ACHN (cell line): ENCODE data around the gene GPR108.
"Not testable (repeated sequence)": the region's sequence is repeated elsewhere in the genome, so short reads cannot be mapped to it uniquely, and the experiment has no call there.

ENCODE experiments used
- DNase-seq: peaks from one replicate; pipeline ENCODE4 v3.0.0-alpha.2; 2015
- in situ Hi-C: cut with HindIII; loops from 2 replicates; pipeline ENCODE4 v1.10.0; 2017; ENCODE audit warnings: low sequenced_read_pairs, low pct_ligation_motif_present, low pct_unique_long_range_greater_than_20kb

Gene GPR108

DNA sequence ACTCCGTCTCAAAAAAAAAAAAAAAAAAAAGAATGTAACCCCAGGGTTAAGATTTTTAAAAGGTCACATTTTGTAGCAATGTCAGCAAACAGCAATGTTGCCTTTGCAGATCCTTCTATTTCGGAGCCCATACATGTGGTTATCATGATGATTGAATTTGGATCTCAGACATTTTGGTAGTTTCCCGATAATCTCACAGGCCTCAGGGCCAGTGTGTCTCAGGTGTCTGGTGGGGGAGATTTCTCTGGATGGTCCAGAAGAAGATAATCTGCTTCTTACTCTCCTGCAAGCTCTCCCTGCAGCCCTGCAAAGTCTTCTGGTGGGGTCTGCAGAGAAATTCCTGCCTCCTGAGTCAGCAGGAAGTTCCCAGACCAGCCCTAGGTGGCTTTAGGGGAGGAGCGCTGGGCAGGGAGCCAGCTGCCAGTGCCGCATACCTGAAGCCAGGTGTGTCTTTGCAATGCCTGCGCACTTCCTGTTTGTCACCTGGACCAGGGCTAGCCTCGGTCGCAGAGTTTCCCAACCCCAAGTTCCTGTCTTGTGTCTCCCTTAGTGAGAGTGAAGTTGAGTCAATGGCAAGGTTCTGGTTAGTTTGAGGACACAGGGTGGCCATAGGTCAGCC lies 28.5 kb upstream of the GPR108 start:
- in situ Hi-C loops: no loop called here
- peak; percentile 43 for DNase-seq

DNA sequence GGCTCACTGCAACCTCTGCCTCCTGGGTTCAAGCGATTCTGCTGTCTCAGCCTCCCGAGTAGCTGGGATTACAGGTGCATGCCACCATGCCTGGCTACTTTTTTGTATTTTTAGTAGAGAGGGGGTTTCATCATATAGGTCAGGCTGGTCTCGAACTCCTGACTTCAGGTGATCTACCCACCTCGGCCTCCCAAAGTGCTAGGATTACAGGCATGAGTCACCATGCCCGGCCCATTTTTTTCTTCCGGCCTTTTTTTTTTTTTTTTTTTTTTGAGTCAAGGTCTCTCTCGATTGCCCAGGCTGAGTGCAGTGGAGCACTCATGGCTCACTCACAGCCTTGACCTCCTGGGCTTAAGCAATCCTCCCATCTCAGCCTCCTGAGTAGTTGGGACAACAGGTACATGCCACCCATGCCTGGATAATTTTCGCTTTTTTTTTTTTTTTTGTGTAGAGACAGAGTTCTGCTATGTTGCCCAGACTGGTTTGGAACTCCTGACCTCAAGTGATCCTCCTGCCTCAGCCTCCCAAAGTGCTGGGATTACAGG lies 24.9 kb upstream of the GPR108 start:
- in situ Hi-C loops, DNase-seq: not testable (repeated sequence)

DNA sequence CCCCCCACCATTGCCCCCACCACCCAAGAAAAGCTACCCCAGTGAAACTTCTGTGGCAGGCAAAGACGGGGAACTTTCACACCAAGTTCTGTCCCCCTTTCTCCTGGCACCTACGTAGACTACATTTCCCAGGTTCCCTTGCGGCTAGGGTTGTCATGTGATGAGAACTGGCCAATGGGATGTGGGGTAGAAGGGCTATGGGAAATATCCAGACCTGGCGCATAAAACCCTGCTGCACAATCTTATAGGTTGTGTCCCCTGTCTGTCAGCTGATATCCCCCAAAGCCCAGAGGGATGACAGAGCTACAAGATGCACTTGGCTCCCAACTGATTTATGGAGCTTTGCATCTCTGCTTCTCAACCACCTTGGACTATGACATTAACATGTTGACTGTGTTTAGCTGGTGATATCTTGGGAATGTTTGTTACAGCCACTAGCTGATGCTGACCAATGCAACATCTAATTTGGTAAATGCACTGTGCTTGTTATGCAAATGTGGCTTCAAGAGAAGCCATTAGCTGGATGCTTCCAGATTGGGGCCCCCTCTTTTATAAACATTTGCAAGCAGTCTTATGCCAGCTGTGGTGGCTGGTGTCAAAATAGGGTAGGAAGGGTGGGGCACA lies 23.8 kb upstream of the GPR108 start:
- no peak for DNase-seq
- in situ Hi-C loops: no loop called here

DNA sequence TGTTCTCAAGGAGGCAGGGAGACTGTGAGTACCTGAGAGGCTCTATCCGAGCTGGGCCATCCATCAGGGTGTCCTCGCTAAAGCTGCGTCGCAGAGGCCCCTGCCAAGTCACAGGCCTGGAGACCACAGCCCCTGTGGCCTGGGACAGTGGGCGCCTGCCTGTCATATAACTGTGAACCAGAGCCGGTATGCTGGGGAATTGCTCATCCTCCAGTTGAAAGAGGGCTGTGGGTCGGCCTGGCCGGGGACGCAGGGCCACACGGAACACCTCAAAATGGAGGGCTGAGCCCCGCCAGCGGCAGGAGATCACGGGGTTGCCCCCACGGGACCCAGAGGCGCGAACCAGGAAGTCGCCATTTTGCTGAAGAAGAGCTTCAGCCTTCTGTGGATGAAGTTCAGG lies 23.2 kb upstream of the GPR108 start:
- in situ Hi-C loops: no loop called here
- DNase-seq: no peak

DNA sequence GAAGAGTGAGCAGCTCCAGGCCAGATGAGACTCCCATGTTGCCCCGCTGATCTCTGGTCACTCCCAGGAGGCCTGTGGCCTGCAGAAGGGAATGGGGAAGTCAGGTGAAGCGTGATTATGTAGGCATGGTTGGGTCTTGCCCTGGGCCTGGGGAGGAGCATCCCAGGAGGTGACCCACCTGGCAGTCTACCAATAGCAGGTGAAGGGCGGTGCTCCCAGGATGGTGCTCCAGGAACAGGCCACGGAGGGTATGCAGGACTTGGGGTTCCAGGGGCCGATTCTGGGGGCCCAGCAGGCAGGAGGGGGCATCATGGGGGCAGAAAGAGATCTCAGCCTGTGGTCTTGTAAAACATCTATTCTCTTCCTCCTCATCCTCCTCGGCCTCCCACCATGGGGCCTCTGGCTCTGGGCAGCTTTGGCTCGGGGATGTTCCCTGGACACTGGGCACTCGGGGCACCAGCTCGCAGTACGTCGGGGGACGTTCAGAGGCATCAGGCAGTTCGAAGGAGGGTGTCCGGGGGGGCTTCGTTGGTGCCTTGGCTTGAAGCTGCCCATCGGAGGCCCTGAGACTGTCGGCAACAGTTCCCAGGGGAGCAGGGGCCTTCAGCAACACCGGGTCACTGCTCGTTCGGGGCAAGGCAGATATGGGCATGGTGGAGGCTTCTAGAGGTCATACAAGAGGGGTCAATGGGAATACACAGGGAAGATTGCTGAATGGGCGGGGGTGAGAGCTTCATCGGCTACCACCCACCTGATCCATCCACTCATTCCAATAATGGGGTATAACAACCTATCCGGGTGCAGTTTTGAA lies 17.5 kb upstream of the GPR108 start:
- DNase-seq: no peak
- in situ Hi-C loops: no loop called here

DNA sequence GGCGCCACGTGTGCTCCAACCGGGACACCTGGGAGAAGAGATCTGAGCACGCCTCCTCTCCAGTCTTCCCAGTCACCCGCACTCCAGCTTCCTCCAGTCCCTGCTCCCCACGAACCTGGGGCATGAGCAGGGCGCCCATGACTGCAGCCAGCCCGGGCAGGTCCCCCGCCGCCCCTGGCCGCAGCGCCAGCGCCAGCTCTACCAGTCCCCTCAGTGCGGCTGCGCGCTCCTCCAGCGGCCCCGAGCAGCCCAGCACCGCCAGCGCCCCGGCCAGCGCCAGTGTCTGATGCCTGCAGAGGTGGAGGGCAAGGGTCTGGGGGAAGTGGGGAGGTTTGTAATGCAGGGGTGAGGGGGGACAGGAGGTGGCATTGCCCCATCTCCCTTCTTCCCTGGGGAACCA lies 16.8 kb upstream of the GPR108 start:
- no peak for DNase-seq
- in situ Hi-C loops: no loop called here

DNA sequence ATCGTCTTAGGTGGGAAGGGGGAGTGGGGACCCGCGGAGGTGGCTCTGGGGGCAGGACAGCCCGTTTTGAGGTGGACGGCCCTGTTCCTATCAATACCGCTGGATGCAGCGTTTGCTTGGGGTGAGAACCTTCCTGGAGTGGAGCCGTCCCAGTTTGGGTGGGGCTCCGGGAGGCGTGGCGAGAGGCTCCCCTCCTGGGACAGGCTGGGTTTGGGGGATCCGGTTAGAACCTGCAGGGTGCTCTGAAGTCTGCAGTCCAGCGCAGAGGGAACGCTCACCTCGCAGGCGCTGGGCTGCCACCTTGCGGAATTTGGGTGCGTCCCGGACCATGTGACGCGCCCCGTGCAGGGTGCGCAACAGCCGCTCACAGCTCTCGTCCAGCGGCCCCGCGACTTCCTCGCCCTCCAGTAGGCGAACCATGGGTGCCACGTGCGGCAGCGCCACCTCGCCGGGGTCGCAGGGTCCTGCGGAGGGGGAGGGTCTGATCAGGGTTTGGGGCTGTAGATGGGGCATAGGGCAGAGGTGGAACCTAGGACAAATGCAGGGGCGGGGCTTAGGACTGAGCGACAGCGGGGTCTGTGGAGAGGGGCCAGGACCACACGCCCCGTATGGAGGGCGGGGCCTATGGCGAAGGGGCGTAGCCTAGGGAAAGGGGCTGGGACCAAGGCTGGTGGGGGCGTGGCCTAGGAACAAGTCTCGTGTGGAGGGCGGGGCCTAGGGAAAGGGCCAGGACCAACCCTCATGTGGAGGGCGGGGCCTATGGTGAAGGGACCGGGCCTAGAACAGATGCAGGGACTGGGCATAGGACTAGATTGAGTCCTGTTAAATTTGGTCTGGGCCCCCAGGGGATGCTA lies 16.0 kb upstream of the GPR108 start:
- in situ Hi-C loops: no loop called here

DNA sequence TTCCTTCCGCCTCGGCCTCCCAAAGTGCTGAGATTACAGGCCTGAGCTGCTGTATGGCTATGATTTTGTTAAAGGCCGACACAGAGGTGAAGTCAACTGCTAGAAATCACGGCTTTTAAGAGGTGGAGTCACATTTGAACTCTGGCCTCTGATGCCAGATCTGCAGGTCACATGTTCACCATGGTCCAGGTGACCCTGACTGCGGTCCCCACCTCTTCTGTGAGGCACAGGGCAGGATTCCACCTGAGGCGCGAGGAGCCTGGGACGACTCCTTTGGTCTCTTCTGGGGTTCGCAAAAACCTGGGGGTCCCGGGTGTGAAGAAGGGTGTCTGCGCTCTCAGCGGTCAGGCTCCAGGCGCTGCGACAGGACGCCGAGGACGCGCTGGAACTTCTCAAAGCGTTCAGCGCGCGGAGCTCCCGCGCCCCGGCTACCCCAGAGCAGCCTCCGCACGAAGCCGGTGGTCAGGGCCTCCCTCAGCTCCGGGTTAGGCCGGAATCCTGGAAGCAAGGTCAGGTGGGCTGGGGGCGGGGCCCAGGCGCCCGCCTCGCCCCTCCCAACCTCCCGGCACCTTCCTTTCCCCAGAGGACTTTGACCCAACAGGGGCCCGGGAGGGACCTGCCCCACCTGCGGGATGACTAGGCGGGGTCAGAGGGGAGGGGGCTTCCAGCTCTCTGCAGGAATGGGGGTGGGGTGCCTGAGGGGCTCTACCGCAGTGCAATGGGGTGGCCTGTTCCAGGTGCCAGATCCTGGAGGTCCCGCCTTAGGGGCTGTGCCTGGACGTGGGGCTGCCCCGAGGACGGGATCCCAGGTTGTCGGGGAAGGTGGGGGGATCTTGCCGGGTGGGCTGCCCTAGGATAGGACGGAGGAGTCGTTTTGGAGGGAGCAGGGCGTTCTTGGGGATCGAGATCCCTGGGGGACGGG lies 15.1 kb upstream of the GPR108 start:
- no peak for DNase-seq

More for the DNA sequence above, 16.0 kb upstream of the GPR108 start:
- DNase-seq: peak; percentile 82

DNA sequence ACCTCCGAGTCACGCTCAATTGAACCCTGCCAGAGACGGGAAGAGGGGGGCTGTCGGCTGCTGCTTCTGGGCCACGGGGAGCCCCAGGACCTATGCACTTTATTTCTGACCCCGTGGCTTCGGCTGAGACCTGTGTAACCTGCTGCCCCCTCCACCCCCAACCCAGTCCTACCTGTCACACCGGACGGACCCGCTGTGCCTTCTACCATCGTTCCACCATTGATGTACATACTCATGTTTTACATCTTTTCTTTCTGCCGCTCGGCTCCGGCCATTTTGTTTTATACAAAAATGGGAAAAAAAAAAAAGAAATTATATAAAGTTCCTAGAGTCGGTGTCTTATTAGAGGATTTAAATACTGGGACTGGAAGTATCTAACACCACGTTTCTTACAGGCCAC lies 13.8 kb upstream of the GPR108 start:
- in situ Hi-C loops: no loop called here
- no peak for DNase-seq

More for the DNA sequence above, 15.1 kb upstream of the GPR108 start:
- in situ Hi-C loops: no loop called here

DNA sequence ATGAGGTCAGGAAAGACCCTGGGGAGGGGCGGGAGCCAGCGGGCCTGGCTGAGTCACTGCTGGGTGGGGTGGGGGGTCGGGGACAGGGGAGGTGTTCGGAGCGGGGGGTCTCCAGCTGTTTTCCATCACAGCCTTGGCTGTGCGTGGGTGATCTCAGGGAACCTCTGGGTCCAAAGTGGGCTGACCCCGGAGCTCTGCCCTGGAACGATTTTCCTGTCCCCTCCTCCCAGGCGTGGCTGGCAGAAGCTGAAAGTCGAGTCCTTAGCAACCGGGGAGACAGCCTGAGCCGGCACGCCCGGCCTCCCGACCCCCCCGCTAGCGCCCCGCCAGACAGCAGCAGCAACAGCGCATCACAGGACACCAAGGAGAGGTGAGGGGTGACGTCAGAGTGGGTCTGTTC lies 12.7 kb upstream of the GPR108 start:
- no peak for DNase-seq
- in situ Hi-C loops: no loop called here

DNA sequence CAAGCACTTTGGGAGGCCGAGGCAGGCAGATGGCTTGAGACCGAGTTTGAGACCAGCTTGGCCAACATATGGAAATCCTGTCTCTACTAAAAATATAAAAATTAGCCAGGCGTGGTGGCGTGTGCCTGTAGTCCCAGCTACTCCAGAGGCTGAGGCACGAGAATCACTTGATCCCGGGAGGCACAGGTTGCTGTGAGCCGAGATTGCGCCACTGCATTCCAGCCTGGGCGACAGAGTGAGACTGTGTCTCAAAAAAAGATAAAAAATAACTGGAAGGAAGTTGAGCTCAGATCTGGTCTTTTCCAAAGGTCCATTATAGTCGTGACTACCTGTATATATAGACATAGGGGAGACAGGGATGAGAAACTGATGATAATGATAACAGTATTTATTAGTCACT lies 11.2 kb upstream of the GPR108 start:
- in situ Hi-C loops, DNase-seq: not testable (repeated sequence)

DNA sequence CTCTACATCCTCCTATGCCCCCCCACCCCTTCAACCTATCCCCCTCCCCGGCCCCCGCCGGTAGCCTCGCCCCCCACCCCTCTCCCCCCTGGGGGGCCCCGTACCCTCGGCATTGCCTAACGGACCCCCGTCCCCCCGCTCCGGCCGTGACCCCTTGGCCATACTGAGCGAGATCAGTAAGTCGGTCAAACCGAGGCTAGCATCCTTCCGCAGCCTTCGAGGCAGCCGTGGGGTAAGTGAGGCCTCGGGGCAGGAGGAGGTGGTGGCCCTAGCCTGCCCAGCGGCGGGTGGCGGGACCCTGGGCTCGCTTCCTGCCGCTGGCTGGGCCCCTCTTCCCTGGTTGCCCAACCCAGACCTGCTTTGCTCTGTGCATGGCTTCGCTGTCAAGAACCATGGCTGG lies 8.6 kb upstream of the GPR108 start:
- no peak for DNase-seq
- in situ Hi-C loops: no loop called here

DNA sequence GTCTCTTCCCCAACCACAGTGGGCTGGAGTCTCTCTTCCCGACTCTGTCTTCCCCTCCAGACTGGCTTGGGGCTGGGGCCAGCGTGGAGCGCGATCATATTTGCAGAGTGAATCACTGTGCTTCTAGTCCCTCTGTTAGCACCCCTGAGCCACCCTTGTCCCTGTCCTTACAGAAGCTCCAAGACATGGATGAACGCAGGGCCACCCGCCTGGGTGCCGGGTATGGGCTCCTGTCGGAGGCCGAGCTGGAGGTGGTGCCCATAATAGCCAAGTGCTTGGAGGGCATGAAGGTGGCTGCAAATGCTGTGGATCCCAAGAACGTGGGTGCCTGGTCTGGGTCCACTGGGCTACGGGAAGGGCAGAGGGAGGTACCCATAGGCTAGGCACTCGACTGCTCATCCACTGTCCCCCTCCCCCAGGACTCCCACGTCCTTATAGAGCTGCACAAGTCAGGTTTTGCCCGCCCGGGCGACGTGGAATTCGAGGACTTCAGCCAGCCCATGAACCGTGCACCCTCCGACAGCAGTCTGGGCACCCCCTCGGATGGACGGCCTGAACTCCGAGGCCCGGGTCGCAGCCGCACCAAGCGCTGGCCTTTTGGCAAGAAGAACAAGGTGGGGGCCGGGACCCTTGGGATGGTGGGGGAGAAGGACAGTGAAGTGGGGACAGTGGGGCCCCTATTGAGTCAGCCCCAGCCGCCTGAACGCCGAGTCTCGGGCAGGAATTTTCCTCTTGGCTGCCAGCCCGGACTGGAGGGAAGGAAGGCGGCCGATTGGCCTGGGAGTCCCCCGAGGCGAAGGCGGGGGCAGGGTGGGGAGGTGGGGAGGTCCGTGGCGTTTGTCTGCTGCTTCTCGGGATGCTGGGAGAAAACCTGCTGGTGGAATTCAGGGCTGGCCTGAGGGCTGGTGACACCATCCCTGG lies 7.3 kb upstream of the GPR108 start:
- peak; percentile 87 for DNase-seq
- in situ Hi-C loops: no loop called here

DNA sequence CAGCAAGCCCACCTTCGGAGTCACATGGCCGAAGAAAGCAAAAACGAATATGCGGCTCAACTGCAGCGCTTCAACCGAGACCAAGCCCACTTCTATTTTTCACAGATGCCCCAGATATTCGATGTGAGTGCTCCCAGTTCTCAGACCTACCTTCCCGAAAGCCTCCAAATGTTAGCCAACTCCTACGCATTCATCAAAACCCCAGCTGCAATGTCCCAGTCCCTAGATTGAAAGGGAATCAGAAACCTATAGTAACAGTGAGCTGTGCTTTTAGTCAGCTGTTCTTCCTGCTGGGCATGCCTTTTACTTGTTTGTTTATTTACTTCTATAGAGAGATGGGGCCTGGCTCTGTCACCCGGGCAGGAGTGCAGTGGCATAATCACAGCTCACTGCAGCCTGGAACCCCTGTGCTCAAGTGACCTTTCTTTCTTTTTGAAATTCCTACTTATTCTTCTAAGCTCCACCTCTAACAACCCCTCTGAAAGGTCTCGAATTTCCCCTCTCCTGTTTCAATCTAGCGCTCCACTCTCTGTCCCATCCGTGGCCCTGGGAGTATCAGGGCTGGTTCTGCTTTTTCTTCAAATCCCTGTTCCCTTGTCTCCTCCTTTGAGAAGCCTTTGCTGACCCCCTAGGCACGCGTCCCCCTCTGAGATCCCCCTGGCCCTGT lies 6.5 kb upstream of the GPR108 start:
- no peak for DNase-seq
- in situ Hi-C loops: no loop called here

DNA sequence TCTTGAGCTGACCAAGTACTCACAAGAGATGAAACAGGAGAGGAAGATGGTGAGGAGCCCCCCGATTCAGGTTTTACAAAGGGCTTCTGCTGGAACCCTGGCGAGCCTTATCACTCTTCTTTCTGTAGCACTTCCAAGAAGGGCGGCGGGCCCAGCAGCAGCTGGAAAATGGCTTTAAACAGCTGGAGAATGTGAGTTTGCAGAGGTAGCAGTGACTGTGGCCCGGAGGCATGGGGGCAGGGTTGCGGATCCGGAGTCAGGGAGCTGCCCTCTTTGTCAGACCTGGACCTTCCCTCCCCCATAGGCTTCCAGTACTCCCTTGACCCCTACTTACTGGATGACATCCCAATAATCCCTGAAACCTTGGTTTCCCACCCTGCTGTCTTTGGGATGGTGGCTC lies 5.7 kb upstream of the GPR108 start:
- no peak for DNase-seq
- in situ Hi-C loops: no loop called here

DNA sequence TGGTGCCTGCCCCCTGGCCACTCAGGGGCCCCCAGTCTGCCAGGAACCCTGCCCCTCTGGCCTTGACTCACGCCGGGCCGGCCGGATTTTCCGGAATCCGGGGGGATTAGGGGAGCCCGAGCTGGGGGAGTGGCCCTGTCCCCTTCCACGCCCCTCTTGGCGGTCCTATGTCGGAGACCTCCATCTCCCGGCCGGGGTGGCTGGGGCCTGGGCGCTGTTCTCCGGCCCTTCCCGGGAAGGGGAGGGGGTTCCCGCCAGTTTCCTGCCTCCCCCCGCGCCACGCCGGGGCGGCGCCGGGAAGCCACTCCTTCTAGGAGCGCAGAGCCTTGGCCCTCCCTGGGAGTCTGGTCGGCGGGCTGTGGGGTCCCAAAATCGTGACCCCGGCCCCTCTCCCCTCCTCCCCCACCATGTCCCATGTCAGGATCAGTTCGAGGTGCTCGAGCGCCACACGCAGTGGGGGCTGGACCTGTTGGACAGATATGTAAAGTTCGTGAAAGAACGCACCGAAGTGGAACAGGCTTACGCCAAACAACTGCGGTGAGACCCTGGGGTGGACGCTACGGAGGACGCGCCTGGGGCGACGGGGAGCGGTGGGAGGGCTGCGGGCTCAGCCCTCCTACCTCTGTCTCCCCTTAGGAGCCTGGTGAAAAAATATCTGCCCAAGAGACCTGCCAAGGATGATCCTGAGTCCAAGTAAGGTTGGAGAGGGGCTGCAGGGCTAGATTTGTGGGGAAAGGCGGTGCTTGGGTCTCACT lies 3.4 kb upstream of the GPR108 start:
- in situ Hi-C loops: no loop called here
- peak; percentile 59 for DNase-seq
